ENCODE measurements around the gene CHST3.

Gene CHST3

GRCh38 chr10:72061491-72061890 lies 97.3 kb downstream of the CHST3 start:
- no peak for DNase-seq

- DNase-seq: no peak
Measured at GRCh38 chr10:72061930-72062329, 97.7 kb downstream of the CHST3 start.

- no peak for DNase-seq
Measured at GRCh38 chr10:72062382-72062781, 98.2 kb downstream of the CHST3 start.
